Measurements from ENCODE around the gene RNF224.

Gene RNF224

DNA sequence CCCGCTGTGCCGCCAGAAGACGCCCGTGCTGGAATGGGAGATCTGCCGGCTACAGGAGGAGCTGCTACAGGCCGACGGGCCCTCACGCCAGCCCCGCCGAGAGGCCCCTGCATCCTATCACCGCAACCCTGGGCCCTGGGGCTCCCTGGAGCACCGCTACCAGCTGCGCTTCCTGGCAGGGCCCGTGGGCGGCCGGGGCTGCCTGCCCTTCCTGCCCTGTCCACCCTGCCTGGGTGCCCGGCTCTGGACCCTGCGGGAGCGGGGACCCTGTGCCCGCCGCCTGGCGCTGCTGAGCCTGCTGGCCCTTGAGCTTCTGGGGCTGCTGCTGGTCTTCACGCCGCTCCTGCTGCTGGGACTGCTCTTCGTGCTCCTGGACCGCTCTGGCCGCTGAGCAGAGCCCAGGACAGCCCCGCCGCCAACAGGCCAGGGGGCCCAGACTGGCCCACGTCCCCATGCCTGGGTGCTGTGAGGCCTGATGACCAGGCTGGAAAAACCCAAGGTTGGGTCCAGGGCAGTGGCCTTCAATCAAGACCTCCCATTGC is 9.0 kb upstream of the RNF224 start:
- no peak for TF ChIP-seq EZH2phosphoT487 (IDR thresholded peaks at IDR 0.05; ENCODE audit: low read depth)
- TF ChIP-seq, protein P1, sequence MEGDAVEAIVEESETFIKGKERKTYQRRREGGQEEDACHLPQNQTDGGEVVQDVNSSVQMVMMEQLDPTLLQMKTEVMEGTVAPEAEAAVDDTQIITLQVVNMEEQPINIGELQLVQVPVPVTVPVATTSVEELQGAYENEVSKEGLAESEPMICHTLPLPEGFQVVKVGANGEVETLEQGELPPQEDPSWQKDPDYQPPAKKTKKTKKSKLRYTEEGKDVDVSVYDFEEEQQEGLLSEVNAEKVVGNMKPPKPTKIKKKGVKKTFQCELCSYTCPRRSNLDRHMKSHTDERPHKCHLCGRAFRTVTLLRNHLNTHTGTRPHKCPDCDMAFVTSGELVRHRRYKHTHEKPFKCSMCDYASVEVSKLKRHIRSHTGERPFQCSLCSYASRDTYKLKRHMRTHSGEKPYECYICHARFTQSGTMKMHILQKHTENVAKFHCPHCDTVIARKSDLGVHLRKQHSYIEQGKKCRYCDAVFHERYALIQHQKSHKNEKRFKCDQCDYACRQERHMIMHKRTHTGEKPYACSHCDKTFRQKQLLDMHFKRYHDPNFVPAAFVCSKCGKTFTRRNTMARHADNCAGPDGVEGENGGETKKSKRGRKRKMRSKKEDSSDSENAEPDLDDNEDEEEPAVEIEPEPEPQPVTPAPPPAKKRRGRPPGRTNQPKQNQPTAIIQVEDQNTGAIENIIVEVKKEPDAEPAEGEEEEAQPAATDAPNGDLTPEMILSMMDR (IDR thresholded peaks at IDR 0.05; ENCODE audit: low read depth, low read length) = no peak
- Histone ChIP-seq H3K4me3 (ENCODE audit: low read length) (no peak overlapping the region), H3K4me2 (ENCODE audit: low read length) (no peak overlapping the region), H3K27ac (ENCODE audit: low read length) (no peak overlapping the region), H4K20me1 (ENCODE audit: insufficient read depth, low read length) (no peaks in the 10 kb centered on the region), H3K4me1 (ENCODE audit: low read length) (peaks cover 3% of the 10 kb centered on the region; the same call in 1 of the 2 replicates), H3K36me3 (replicated peaks; ENCODE audit: low read depth, low read length) (no peaks in the 10 kb centered on the region), H3K79me2 (ENCODE audit: low read length) (no peaks in the 10 kb centered on the region), H3K9ac (ENCODE audit: low read length) (no peak overlapping the region), H3K9me3 (ENCODE audit: insufficient read depth, low read length) (no peaks in the 10 kb centered on the region), H2AFZ (ENCODE audit: low read depth, low read length) (no peak overlapping the region), H3K27me3 (ENCODE audit: low read depth, low read length) (no peaks in the 10 kb centered on the region)

GRCh38 chr9:137218754-137219271 is 8.5 kb upstream of the RNF224 start:
- TF ChIP-seq EZH2phosphoT487 (IDR thresholded peaks at IDR 0.05; ENCODE audit: low read depth) = no peak
- TF ChIP-seq, protein P1 (IDR thresholded peaks at IDR 0.05; ENCODE audit: low read depth, low read length) = no peak
- H3K79me2 ChIP-seq (ENCODE audit: low read length) = no peaks in the 10 kb centered on the region
- H3K4me3 ChIP-seq (ENCODE audit: low read length) = no peak overlapping the region
- no peak overlapping the region for H3K9ac ChIP-seq (ENCODE audit: low read length)
- H3K36me3 ChIP-seq (replicated peaks; ENCODE audit: low read depth, low read length) = no peaks in the 10 kb centered on the region
- peaks cover 3% of the 10 kb centered on the region; the same call in 1 of the 2 replicates for H3K4me1 ChIP-seq (ENCODE audit: low read length)
- H3K4me2 ChIP-seq (ENCODE audit: low read length) = no peak overlapping the region
- H2AFZ ChIP-seq (ENCODE audit: low read depth, low read length) = no peak overlapping the region
- H3K9me3 ChIP-seq (ENCODE audit: insufficient read depth, low read length) = no peaks in the 10 kb centered on the region
- H3K27ac ChIP-seq (ENCODE audit: low read length) = no peak overlapping the region
- H3K27me3 ChIP-seq (ENCODE audit: low read depth, low read length) = no peaks in the 10 kb centered on the region
- no peaks in the 10 kb centered on the region for H4K20me1 ChIP-seq (ENCODE audit: insufficient read depth, low read length)

DNA sequence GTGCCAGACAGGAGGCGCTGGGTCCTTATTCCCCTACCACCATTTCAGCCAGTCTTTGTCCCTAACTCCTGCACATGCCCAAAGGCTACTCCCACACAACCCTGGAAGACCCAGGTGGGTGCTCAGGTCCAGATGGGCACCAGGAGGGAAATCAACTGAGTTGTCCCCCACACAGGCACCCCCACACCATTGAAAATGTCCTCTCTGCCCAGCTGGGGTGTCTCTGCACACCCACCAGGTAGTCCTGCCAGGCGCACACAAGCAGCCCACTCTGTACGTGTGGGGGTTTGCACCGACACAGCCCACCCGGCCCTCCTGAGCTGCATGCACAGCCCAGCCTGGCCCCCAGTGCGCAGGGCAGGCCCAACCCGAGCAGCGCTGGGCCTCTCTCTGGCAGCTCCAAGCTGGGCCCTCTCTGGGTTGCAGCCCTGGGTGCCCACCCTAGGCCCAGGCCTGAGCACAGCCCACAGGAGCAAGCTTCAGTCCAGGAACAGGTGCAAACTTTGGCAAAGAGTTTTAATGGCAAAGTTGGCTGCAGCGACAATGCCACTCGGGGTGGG is 7.5 kb upstream of the RNF224 start:
- Histone ChIP-seq H2AFZ (ENCODE audit: low read depth, low read length) (no peak overlapping the region), H3K4me1 (ENCODE audit: low read length) (peaks cover 10% of the 10 kb centered on the region; the same call in 1 of the 2 replicates), H3K4me2 (ENCODE audit: low read length) (no peak overlapping the region), H4K20me1 (ENCODE audit: insufficient read depth, low read length) (no peaks in the 10 kb centered on the region), H3K9me3 (ENCODE audit: insufficient read depth, low read length) (no peaks in the 10 kb centered on the region), H3K27me3 (ENCODE audit: low read depth, low read length) (no peaks in the 10 kb centered on the region), H3K27ac (ENCODE audit: low read length) (no peak overlapping the region), H3K9ac (ENCODE audit: low read length) (no peak overlapping the region), H3K4me3 (ENCODE audit: low read length) (no peak overlapping the region), H3K79me2 (ENCODE audit: low read length) (no peaks in the 10 kb centered on the region), H3K36me3 (replicated peaks; ENCODE audit: low read depth, low read length) (no peaks in the 10 kb centered on the region)
- TF ChIP-seq, protein P1 (IDR thresholded peaks at IDR 0.05; ENCODE audit: low read depth, low read length) = no peak
- TF ChIP-seq EZH2phosphoT487 (IDR thresholded peaks at IDR 0.05; ENCODE audit: low read depth) = no peak

- TF ChIP-seq, protein P1 (IDR thresholded peaks at IDR 0.05; ENCODE audit: low read depth, low read length) = no peak
- H3K79me2 ChIP-seq (ENCODE audit: low read length) = no peaks in the 10 kb centered on the region
- no peak overlapping the region for H3K4me3 ChIP-seq (ENCODE audit: low read length)
- H3K4me1 ChIP-seq (ENCODE audit: low read length) = peaks cover 10% of the 10 kb centered on the region; the same call in 1 of the 2 replicates
- H3K9ac ChIP-seq (ENCODE audit: low read length) = no peak overlapping the region
- H3K4me2 ChIP-seq (ENCODE audit: low read length) = no peak overlapping the region
- H3K36me3 ChIP-seq (replicated peaks; ENCODE audit: low read depth, low read length) = no peaks in the 10 kb centered on the region
- H3K27ac ChIP-seq (ENCODE audit: low read length) = no peak overlapping the region
- no peaks in the 10 kb centered on the region for H3K27me3 ChIP-seq (ENCODE audit: low read depth, low read length)
- H3K9me3 ChIP-seq (ENCODE audit: insufficient read depth, low read length) = no peaks in the 10 kb centered on the region
- no peaks in the 10 kb centered on the region for H4K20me1 ChIP-seq (ENCODE audit: insufficient read depth, low read length)
- no peak overlapping the region for H2AFZ ChIP-seq (ENCODE audit: low read depth, low read length)
Observed at GRCh38 chr9:137220317-137221094, 6.8 kb upstream of the RNF224 start.

Data from OCI-LY3 (cell line).